Effector CD8-positive, alpha-beta T cell (primary cell): Measurements from ENCODE around the gene RAB8B.

Experiments
- DNase-seq: peaks from one replicate; lab custom pipeline; 2025; lab: John Stamatoyannopoulos, UW

The RAB8B gene

DNA sequence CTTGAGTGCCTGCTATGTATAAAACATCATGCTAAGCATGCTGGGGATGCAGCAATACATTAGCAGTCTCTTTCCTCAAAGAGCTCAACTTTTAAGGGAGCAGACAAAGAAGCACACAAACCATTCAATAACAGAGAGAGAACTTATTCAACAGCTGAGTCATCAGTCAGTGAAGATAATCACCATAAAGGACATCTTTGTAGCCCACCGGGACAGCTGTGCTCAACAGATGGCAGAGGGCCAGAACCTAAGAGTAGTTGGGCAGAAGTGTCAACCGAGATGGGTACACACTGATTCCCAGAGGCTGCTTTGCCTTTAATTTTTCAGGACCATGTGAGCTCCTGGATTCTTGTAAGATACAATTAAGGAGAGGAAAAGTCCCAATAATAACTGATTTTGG, 4.2 kb upstream of the RAB8B start:
- DNase-seq = no peak

DNA sequence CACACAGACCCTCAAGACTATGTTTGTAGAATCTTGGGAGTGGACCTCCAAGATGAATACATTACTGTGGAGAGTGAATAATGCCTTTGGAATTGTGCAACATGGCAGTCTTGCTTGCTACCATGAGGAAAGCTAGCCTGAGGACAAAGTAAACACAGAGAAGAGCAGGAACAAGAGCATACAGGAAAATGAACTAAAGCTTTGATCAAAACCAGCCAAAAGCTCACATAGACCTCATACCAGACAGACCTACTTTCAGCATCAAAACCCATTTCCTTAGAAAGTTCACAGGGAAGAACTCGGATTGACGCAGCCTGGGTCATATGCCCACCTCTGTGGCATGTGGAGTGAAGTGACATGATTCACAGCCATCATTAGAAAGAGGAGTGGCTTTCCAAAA, 3.3 kb upstream of the RAB8B start:
- no peak for DNase-seq

DNA sequence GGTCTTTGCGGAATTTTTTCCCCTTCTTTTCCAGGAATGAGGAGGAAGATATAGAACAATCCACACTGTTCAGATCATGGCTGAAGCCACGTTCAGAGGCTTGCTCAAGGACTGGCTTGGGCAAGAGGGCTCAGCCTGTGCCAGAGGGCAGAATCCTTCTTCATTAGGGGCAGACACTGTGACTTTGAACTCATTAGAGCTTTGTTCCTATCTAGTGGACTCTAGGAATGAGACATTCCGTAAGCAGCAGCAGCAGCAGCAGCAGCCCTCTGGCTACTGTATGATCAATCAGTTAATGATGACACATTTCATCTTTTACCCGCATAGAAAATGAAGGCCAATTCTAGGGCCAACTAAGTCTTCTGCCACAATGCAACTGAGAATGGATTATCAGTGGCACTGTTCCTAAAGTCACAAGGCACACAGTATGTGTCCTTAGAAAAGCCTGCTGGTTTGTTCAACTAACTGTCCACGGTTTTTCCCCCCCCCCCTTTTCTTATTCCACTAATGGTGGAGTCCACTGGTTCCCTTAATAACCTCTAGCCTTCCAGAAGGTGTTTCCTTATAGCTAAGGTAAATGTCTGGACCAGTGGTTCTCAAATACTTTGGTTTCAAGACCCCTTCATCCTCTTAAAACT, 1.7 kb upstream of the RAB8B start:
- DNase-seq = no peak

DNA sequence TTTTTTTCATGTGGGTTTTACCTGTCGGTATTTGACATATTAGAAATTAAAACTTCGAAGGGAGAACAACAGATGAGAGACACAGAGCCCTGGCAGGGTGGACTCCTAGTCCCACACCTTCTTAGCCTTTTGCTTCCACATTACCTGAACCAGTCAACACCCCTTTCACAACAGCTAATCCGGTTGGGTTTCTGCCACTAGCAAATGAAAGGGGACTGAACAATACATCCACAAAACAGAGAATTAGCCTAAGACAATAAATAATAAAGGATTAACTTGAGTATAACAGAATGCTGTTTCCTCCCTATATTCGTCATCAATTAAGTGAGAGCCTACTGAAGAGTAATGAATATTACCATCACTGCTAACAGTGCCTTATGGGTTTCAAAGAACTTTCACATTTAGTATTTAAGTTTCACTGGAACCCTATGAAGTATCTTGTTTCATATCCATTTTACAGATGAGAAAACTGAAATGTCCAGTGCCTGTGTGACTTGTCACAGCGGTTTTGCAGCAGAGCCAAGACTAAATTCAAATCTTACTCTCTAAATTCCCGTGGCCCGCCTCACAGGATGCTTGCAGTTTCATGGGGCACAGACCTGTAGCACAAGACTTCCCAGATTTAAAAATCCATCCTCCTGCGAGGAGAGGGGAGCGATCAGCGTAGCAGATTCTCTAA, 1.0 kb upstream of the RAB8B start:
- no peak for DNase-seq

DNA sequence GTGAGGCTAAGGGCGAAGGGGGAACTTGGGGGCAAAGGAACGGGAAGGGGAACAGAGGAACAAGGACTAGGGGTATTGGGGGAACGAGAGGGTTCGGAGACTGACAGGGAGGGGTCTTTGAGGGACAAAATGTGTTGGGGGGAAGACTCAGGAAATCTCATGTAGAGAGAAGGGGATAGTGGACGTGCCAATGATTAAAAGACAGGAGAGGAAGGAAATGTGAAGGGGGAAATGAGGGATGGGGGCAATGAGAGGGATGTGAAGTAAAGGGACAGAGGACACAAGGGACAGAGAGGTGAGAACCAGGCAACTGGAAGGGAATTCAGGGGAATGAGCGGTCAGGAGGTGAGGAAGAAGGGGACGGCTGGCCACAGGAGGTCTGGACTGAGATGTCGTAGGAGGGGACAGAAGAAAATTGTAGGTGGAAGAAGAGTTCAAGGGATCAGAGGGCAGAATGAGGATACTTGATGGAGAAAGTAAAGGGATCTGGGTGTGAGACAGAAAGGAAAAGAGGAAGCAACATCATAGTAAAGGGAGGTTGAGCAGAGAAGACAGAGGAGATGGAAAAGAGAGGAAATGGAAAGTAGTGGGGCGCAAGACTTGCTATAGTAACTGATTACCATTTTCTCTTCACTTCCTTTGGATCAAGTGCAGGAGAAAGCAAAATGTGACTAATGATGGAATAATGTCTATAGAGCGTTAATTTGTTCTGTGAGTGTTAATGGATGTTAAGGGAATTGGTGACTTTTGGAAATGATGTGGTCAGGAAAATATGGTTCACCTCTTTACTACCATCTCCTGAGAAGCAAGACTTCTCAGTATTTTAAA, 749 bp downstream of the RAB8B start:
- no peak for DNase-seq

DNA sequence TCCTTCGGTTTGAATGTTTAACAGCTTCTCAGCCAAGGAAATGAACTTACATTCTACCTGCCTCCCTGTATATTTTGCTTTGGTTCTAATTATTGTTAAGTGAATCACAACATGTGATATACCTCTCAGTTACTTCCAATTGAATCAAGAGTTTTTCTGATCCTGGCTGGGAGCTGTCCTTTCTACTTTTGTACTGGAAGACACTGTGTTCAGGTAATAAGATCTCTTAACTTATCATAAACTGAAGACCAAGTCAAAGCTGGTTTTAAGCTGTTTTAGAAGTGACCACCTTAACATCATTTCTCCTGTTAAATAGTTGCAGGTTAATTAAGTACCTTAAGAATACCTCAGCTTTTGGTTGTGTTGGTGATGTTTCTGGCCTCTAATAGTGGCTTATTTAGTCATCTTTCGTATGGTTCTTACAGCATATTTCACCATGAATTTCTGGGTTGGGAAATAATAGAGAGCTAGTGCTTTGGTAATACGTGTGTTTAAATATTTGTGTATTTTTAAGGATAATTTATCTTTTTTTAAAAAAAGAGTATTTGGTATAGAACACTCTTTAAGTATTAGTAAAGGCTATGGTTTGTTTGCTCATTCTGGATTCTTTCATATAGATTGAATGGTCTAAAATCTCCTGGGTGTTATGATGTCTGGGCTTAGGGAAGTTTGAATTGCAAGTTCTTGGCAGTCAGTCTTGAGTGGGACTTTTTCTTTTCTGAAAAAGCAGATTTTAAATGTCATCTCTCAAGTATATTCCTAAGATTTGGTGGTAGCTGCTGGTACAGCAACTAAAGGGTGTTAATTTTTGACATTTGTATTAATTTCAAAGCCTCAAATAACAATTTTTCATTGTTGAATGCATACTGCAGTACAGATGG, 1.6 kb downstream of the RAB8B start:
- DNase-seq = no peak

DNA sequence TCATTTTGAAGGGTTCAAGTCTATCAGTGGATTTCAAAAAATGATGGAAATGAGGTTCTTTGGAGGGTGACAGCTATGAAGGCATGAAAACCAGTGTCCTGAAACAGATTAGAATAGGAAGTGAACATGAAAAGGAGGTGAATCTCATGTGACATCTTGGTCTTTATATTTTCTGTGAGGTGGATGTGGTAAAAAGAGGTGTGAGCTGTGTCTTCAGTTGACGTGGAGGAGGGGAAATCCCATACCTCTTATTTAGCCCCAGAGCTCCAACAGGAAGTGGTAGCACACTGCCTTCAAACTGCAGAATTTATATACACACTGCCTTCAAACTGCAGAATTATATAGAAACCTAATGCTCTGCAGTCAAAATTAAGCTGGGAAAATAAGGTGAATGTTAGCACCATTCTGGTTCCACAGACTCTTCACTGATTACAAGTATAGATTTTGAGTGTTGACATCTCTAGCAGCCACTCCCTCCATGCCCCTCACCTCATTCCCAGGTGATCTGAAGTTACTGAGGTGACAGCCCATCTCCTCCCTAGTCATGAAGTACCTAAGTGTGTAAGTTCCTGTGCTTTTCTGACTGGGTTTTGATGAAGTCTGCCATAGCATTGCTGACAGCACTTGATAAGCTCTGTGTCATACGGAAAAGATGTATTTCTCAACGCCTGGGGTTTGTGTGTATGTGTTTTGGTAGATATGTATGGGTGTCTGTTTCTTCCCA, 2.7 kb downstream of the RAB8B start:
- DNase-seq = peak; percentile 22

DNA sequence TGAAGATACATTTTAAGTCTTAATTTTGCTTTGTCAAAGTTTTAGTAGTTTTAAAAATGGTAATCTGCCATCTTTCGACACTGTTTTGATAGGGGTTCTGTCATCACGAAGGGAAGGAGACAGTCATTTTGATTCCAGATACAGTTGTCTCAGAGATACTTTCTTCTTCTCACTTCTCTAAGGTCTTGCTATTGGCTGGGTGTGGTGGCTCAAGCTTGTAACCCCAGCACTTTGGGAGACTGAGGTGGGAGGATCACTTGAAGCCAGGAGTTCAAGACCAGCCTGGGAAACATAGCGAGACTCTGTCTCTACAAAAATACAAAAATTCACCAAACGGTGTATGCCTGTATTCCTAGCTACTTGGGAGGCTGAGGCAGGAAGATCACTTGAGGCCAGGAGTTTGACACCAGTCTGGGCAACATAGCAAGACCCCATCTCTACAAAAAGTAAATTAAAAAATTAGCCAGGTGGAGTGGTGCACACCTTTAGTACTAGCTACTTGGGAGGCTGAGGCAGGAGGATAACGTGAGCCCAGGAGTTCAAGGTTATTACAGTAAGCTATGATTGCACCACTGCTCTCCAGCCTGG, 3.3 kb downstream of the RAB8B start:
- no peak for DNase-seq

DNA sequence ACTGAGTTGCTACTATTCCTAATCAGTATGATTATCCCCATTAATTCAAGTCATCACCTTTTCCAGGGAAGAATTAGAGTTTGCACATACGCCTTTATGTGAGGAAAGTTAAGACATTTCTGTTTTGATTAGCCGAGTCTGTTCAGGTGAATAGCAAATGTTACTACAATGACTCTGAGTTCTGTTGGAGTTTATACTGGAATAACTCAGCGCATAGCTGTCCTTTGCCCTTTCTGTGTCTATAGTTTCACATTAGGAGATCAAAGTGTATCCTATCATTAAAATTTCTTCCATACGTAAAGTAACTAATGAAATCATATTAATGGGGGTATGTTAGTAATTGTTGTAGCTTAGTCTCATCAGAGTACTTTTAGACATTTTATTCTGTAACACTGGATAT, 4.9 kb downstream of the RAB8B start:
- no peak for DNase-seq

DNA sequence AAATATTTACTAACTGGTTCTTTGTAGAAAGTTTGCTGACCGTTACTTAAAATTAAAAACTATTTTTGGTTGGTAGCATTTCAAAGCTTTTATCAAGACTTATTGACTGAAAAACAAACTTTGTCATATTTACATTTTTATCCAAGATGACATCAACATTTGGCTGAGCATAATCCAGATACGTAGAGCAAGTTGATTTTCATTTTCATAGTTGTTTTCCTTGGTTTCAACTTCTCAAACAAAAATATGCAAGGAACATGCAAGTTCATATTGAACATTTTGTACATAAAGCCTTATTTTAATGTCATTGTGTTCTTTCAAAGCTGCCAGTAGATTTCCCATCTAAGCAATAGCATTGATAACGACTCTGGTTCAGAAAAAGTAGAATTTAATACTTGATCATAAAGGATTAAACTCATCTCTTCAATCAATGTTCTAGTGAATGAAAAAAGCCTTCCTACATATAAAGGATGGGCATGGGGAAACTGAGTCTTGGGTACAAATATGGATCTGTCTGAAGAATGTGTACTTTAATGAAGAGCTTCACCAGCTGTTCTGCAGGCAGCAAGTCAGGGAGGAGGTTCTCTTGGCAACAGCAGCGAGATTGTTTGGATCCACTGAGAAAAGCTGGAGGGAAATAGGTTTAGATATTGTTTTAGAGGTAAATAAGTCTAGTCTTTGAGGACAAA, 5.6 kb downstream of the RAB8B start:
- DNase-seq = no peak

DNA sequence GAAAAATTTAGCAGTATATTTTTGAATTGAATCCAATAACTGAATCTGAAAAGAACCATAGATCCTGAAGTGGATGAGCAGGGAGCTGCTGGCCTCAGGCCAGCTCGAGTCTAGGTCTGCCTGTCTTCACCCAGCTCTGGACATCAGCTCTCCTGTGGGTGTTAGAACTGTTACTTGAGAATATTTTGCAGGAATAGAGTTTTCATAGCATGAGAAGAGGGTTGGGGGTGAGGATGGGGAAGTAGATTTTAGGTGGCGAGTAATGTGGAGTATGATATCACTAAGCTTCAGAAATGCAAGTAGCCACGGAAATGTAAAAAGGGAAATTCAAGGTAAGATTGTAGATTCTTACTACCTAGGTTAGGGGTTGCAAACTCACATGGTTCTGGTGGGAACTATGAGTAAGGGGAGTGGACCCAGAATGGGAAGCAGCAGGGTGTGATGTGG, 6.2 kb downstream of the RAB8B start:
- DNase-seq = no peak

DNA sequence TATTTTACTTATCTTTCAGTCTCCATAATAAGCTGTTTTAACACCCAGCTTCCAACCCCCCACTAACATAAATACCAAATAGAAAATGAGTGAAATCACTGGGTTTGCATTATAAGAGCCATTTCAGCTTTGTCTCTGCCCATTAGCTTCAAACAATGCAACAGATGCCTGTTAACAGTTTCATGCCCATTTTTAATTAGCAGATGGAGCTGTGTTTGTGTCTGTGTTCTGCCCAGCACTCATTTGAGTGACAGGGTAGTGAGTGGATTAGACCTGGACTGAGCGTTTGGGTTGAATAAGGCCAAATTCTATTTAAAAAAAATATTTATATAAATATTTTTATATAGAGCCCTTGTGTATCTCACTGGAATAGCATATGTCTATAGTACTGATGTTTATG, 7.4 kb downstream of the RAB8B start:
- DNase-seq = no peak

DNA sequence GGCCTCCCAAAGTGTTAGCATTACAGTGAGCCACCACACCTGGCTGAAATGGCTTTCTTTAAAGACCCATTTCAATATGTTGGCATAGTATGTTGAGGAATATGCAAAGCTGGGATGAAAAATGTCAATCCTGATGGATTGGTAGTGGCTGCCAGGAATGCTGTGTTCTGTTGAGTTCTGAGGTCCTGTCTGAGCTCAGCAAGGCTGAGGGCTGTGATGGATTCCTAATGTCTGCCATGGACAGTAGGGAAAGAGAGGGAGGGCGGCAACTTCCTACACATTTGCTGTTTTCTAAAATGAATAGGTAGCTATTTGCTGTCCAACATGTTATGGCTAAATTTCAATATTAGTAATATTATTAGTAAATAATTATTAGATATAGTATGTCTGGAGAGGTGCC, 8.2 kb downstream of the RAB8B start:
- DNase-seq = no peak

DNA sequence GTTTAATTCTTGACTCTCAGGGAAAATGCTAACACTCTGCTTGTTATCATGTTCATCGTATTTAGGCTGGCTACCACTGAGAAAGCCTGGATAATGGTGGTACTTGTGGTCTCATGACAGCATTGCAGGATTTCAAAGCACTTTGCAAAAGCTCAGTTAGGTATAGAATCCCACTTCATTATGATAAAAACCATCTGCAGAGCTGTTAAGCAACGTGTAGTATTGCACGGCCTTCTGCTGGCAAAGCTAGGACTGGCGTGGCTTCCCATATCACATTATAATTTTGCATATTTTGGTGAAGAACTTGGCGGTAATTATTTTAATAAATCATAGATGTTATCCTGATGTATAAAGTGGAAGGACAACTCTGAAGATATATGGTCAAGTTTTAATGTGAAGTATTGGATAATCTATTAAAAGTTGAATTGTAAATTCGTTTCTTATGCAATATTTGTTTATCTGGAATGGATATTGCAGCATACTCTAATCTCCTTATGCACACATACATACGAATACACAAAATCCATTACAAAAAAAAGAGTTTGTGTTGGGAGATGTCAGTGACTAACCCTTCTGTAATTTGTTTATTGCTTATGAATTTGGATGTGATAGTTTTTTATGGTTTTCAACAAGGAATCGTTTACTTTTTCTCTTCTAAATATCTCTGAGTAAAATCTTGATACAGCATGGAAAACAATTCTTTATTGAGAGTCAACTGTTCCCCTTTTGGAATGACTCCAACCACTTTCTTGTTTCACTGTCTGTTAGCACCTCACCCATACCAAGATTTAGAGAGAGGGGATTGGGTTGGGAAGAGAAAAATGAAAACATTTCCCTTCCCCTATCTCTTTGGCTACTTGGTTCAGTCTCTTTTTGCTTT, 9.2 kb downstream of the RAB8B start:
- DNase-seq = no peak

DNA sequence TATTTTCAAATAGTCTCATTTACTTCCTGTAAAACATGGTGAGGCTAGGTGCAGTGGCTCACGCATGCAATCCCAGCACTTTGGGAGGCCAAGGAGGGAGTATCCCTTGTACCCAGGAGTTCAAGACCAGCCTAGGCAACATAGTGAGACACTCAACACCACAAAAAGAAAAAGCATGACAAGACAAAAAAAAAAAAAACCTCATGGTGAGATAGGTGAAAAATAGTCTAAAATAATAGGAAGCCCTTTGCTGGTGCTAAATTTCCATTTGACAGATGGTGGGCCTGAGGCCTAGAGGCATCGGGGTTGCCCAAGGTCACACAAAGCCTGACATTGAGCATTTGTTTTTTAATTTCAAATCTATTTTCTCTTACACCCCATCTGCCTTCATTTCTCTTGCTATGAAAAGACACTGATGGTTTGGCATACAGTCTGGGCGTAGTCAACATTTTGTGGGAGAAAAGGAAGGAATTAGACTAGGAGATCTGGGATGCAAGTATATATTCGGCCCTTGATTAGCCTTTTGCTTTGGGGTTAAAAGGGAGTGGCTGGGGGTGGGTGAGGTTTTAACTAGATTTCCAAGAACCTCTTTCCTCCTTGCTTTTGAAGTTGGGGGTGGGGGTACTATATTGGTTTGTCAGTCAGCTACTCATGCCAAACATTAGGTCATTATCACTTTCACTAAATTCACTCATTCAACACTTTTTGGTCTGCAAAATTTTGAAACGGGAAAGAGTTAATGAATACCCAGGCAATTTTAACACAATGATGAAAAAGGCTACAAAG, 11.3 kb downstream of the RAB8B start:
- no peak for DNase-seq

DNA sequence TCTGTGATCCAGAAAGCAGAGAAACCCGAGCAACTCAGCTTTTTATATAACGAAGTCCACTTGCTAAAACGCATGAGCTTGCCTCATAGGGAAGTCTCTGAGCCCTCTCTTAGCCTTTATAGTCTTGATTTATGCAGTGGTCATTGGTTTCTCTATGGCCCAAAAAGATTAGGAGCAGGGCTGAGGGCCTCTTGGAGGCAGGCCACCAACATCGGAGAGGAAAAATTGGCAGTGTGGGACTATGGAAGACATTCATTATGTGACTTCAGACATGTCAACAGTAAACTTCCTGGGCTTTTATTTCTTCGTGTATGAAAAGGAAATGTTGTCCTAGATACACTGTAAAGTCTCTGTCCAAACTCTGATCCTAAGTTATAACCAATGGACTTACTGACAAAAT, 13.5 kb downstream of the RAB8B start:
- no peak for DNase-seq

DNA sequence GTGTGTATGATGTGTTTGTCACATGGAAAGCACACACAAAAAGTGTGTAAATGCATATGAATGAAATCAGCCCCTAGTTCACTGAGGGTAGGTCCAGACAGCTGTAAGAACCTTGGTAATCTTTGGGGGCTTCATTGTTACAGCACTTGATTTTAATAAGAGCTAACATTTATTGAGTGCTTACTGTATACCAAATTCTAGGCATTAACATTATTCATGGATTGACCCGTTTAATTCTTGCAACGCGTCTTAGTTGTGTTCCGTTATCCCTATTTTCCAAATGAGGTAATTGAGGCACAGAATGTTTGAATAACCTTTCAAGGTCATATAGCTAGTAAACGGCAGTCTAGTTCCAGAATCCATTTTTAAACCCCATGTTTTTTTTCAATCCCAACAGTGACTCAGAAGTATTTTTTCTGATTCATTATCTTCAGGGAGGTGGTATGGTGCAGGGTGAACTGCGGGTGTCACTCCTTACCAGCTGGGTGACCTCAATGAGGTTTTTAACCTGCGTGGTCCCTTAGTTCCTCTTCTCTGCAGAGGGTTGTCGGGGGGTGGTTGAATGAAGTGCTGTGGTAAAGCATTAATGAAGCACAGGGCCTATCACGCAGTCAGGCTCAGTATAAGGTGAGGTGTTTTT, 14.2 kb downstream of the RAB8B start:
- peak; percentile 8 for DNase-seq

DNA sequence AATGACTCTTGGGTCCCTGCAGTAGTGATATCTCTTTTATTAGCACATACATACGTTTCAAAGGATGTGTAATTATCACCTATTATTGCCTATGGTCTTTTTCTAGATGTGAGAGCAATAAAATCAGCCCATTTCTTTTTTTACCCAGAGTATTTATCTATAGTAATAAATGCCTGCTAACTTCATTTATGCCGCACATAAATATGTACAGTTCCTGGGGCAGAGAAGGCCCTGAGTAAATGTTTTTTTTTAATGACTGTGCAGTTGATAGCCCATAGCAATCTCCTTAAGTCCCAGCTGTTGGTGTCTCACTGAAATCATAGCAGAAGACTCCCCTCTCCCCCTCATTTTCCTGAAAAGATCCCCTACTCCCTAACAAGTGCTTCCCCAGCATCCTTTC, 16.7 kb downstream of the RAB8B start:
- DNase-seq = no peak
